Mucosa of rectum (tissue), 2 donors: ENCODE measurements around the gene SNAPC3.

Experiments used
- H3K27ac ChIP-seq, 2 donors: one replicate each; pipeline ENCODE4 v1.7.0; 2013; ENCODE audit warnings: inconsistent platforms in 2 of 2, low read depth in 2 of 2, low read length in 2 of 2
- H3K27me3 ChIP-seq, 2 donors: one replicate each; pipeline ENCODE4 v1.7.0; 2013; ENCODE audit warnings: low read length in 2 of 2; ENCODE audit not compliant: control insufficient read depth in 2 of 2, insufficient read depth in 2 of 2
- H3K36me3 ChIP-seq, 2 donors: one replicate each; pipeline ENCODE4 v1.7.0; 2013; ENCODE audit warnings: low read length in 2 of 2; ENCODE audit not compliant: control insufficient read depth in 2 of 2, insufficient read depth in 2 of 2
- H3K4me1 ChIP-seq, 2 donors: one replicate each; pipeline ENCODE4 v1.7.0; 2013; ENCODE audit warnings: low read length in 2 of 2, mild to moderate bottlenecking in 1 of 2; ENCODE audit not compliant: control insufficient read depth in 2 of 2, insufficient read depth in 2 of 2
- H3K4me3 ChIP-seq, 2 donors: one replicate each; pipeline ENCODE4 v1.7.0; 2013; ENCODE audit warnings: low read length in 2 of 2
- H3K9ac ChIP-seq, 2 donors: one replicate each; pipeline ENCODE4 v1.7.0; 2013; ENCODE audit warnings: low read length in 2 of 2, low read depth in 1 of 2, mild to moderate bottlenecking in 1 of 2
- H3K9me3 ChIP-seq, 2 donors: one replicate each; pipeline ENCODE4 v1.7.0; 2013; ENCODE audit warnings: low read length in 2 of 2; ENCODE audit not compliant: control insufficient read depth in 2 of 2
- donor health status: healthy.
- donor health status: Normal muscosa, but diverticular disease.

Gene SNAPC3

GRCh38 chr9:15482146-15482545 is 59.5 kb downstream of the SNAPC3 start:
- Histone ChIP-seq H3K9me3 (no peaks in the 10 kb centered on the region), H3K9ac (no peak overlapping the region), H3K27me3 (no peaks in the 10 kb centered on the region), H3K4me1 (no peaks in the 10 kb centered on the region), H3K36me3 (peaks cover 6 to 7% of the 10 kb centered on the region in 2 donors), H3K27ac (no peak overlapping the region), H3K4me3 (no peak overlapping the region)

- no peaks in the 10 kb centered on the region for H3K4me1 ChIP-seq
- no peak overlapping the region for H3K9ac ChIP-seq
- H3K4me3 ChIP-seq: no peak overlapping the region
- H3K36me3 ChIP-seq: peaks cover 6 to 7% of the 10 kb centered on the region in 2 donors
- H3K27ac ChIP-seq: no peak overlapping the region
- no peaks in the 10 kb centered on the region for H3K27me3 ChIP-seq
- no peaks in the 10 kb centered on the region for H3K9me3 ChIP-seq
Observed at GRCh38 chr9:15484802-15485201, 62.1 kb downstream of the SNAPC3 start.

- Histone ChIP-seq H3K4me1 (no peaks in the 10 kb centered on the region), H3K27ac (no peak overlapping the region), H3K36me3 (peaks cover 6 to 7% of the 10 kb centered on the region in 2 donors), H3K9me3 (no peaks in the 10 kb centered on the region), H3K27me3 (no peaks in the 10 kb centered on the region), H3K9ac (no peak overlapping the region), H3K4me3 (no peak overlapping the region)
Observed at GRCh38 chr9:15485836-15486666, 63.4 kb downstream of the SNAPC3 start.

DNA sequence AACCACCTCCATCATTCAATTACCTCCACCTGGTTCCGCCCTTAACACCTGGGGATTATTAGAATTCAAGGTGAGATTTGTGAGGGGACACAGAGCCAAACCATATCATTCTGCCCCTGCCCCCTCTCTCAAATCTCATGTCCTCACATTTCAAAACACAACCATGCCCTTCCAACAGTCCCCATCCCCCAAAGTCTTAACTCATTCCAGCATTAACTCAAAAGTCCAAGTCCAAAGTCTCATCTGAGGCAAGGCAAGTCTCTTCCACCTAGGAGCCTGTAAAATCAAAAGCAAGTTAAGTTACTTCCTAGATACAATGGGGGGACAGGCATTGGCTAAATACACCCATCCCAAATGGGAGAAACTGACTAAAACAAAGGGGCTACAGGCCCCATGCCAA is 69.3 kb downstream of the SNAPC3 start:
- Histone ChIP-seq H3K9me3 (no peaks in the 10 kb centered on the region), H3K36me3 (no peaks in the 10 kb centered on the region), H3K27me3 (no peaks in the 10 kb centered on the region), H3K4me3 (no peak overlapping the region), H3K9ac (no peak overlapping the region), H3K27ac (no peak overlapping the region), H3K4me1 (no peaks in the 10 kb centered on the region)

- H3K9ac ChIP-seq: no peak overlapping the region
- H3K4me1 ChIP-seq: no peaks in the 10 kb centered on the region
- H3K27ac ChIP-seq: no peak overlapping the region
- no peaks in the 10 kb centered on the region for H3K27me3 ChIP-seq
- no peak overlapping the region for H3K4me3 ChIP-seq
- H3K36me3 ChIP-seq: no peaks in the 10 kb centered on the region
- no peaks in the 10 kb centered on the region for H3K9me3 ChIP-seq
Observed at GRCh38 chr9:15492485-15493150, 69.9 kb downstream of the SNAPC3 start.

GRCh38 chr9:15498246-15498995 is 75.7 kb downstream of the SNAPC3 start:
- peaks cover 0 to 8% of the 10 kb centered on the region in 2 donors for H3K36me3 ChIP-seq
- no peak overlapping the region for H3K27ac ChIP-seq
- no peaks in the 10 kb centered on the region for H3K27me3 ChIP-seq
- no peak overlapping the region for H3K9ac ChIP-seq
- H3K9me3 ChIP-seq: no peaks in the 10 kb centered on the region
- H3K4me3 ChIP-seq: no peak overlapping the region
- no peaks in the 10 kb centered on the region for H3K4me1 ChIP-seq

- H3K27ac ChIP-seq: no peak overlapping the region
- no peaks in the 10 kb centered on the region for H3K4me1 ChIP-seq
- no peak overlapping the region for H3K9ac ChIP-seq
- peaks cover 0 to 11% of the 10 kb centered on the region in 2 donors for H3K36me3 ChIP-seq
- no peaks in the 10 kb centered on the region for H3K9me3 ChIP-seq
- no peaks in the 10 kb centered on the region for H3K27me3 ChIP-seq
- no peak overlapping the region for H3K4me3 ChIP-seq
Observed at GRCh38 chr9:15499139-15499538, 76.5 kb downstream of the SNAPC3 start.

GRCh38 chr9:15501179-15501578 is 78.5 kb downstream of the SNAPC3 start:
- no peaks in the 10 kb centered on the region for H3K27me3 ChIP-seq
- no peak overlapping the region for H3K4me3 ChIP-seq
- H3K9me3 ChIP-seq: no peaks in the 10 kb centered on the region
- H3K4me1 ChIP-seq: no peaks in the 10 kb centered on the region
- no peak overlapping the region for H3K9ac ChIP-seq
- H3K27ac ChIP-seq: no peak overlapping the region
- peaks cover 12 to 20% of the 10 kb centered on the region in 2 donors for H3K36me3 ChIP-seq

DNA sequence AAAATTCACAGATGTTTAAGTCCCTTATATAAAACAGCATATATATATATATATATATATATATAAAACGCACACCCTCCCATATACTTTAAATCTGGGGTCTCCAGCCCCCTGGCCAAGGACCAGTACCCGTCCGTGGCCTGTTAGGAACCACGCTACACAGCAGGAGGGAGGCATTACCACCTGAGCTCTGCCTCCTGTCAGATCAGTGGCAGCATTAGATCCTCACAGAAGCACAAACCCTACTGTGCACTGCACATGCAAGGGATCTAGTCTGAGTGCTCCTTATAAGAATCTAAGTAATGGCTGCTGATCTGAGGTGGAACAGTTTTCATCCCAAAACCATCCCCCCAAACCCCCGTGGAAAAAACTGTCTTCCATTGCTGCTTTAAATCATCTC is 79.1 kb downstream of the SNAPC3 start:
- Histone ChIP-seq H3K4me1 (no peaks in the 10 kb centered on the region), H3K9me3 (no peaks in the 10 kb centered on the region), H3K4me3 (no peak overlapping the region), H3K36me3 (peaks cover 14 to 26% of the 10 kb centered on the region in 2 donors), H3K9ac (no peak overlapping the region), H3K27me3 (no peaks in the 10 kb centered on the region), H3K27ac (no peak overlapping the region)

GRCh38 chr9:15505921-15506320 is 83.2 kb downstream of the SNAPC3 start:
- Histone ChIP-seq H3K9me3 (no peaks in the 10 kb centered on the region), H3K4me1 (peaks cover 2 to 4% of the 10 kb centered on the region in 2 donors), H3K36me3 (peaks cover 14 to 29% of the 10 kb centered on the region in 2 donors), H3K27ac (no peak overlapping the region), H3K9ac (no peak overlapping the region), H3K27me3 (no peaks in the 10 kb centered on the region), H3K4me3 (no peak overlapping the region)
